GM18519 (cell line): ENCODE results near the gene FAM193B.
"Not testable (repeated sequence)": the region's sequence is repeated elsewhere in the genome, so short reads cannot be mapped to it uniquely, and the experiment has no call there.

Experiments
- ATAC-seq: cut with Tn5 transposase; IDR thresholded peaks from one replicate; pipeline ENCODE4 v1.9.1; 2021; ENCODE audit warnings: mild to moderate bottlenecking, moderate library complexity; ENCODE audit not compliant: unreplicated experiment, low FRiP score

Gene FAM193B

DNA sequence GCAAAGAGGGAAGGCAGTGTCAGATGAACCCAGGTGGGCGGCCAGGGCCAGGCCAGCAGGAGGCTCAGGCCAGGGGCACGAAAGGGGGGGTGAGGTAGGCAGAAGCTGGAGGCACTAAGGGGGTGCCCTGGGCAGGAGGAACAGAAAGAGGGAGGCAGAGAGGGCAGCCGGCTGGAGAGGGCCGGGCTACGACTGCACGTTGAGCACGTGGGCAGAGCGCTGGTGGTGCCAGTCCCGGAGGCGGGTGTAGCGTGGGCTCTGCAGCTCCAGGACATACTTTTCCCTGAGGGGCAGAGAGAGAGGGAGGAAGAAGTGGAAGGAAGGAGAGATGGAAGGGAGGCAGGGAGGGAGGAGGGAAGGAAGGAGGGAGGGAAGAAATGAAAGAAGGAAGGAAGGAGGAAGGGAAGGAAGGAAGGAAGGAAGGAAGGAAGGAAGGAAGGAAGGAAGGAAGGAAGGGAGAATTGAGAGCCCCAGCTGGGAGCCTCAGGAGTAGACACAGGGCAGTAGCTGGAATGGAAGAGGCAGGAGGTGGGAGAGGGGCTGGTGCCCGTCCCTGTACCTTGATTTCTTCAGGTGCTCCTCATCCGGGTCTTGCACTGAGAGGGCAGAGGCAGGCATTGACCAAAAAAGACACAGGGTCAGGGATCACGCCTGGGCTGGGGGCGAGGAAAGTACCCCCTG is 63.9 kb downstream of the FAM193B start:
- ATAC-seq: no peak

GRCh38 chr5:177489119-177489716 is 65.1 kb downstream of the FAM193B start:
- no peak for ATAC-seq

DNA sequence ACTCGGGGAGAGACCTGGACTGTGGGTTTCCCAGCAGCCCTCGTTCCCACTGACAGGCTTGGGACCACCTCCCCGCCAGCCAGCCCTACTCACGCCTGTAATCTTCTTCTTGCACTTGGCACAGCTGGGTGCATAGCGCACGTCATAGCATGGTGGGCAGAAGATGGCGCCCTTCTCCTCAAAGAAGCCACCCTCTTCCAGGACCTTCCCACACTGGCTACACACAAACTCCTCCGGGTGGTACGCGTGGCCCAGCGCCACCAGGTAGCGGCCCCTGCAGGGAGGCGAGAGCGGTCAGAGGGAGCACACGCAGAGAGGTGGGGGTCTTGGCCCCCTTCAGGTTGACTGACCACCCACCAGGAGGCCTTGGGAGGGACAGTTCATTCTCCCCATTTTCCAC is 66.4 kb downstream of the FAM193B start:
- ATAC-seq: no peak

DNA sequence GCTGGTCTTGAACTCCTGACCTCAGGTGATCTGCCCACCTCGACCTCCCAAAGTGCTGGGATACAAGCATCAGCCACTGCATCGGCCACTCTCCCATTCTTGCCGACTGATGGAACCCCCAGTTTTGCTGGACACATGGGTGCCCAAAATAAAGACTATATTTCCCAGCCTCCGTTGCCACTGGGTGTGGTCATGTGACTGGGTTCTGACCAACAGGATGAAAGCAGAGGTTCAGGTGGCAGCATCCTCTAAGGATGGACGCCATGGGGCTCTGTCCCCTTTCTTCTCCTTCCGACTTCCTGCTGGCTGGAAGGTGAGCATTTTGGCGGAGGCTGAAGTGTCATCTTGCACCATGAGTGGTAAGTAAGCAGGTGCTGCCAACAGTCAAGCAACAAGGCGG is 67.2 kb downstream of the FAM193B start:
- ATAC-seq: no peak

DNA sequence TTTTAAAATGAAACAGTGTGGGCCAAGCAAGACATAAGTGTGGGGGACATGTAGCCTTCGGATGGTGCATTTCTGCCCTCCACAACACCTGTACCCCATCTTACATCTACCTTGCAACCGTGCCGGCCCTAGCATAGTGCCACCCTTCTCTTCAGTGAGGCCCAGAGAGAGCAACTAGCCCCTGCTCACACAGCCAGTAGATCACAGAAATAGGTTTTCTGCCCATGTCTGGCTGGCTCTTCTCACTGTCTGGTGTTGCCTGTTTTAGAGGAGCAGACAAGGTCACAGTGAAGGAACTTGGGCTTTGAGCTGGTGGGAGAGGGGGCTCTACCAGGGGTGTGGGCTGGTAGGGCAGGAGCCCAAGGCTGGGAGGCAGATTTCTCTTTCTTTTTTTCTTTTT is 68.1 kb downstream of the FAM193B start:
- ATAC-seq: no peak

DNA sequence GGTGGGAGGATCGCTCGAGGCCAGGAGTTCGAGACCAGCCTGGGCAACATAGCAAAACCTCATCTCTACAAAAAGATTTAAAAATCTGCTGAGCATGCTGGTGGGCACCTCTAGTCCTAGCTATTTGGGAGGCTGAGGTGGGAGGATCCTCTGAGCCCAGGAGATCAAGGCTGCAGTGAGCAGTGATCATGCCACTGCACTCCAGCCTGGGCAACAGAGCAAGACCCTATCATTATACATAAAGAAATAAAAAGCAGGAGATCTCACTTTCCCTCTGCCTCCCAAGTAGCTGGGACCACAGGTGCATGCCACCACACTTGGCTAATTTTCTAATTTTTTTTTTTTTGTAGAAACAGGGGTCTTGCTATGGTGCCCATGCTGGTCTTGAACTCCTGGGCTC is 68.6 kb downstream of the FAM193B start:
- ATAC-seq: not testable (repeated sequence)

DNA sequence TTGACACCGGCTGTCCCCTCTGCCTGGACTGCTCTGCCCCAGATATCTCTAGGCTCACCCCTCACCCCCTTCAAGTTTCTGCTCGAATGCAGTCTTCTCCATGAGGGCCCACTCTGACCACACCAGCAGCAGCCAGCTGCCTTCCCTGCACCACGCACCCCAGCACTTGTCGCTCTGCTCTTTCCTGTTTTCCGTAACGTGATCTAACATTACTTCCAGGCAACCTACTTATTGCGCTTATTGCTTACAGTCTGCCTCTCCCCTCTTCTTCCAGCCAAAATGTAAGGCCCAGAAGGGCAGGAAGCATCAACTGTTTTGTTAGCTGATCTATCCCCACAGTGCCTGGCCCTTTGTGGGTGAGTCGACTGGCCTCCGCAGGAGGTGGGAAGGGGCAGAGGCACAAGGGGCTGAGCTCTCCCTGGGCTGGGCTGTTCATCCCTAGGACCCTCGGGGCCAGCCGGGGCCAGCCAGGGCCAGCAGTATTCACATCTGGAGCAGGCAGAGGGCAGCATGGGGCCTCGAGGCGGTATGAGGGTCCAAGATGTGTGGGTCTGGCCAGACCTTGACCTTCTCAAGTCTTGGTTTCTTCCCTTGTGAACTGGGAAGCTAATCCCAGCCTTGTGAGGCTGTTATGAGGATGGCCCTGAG is 69.3 kb downstream of the FAM193B start:
- ATAC-seq: no peak

GRCh38 chr5:177483994-177484901 is 70.1 kb downstream of the FAM193B start:
- no peak for ATAC-seq

DNA sequence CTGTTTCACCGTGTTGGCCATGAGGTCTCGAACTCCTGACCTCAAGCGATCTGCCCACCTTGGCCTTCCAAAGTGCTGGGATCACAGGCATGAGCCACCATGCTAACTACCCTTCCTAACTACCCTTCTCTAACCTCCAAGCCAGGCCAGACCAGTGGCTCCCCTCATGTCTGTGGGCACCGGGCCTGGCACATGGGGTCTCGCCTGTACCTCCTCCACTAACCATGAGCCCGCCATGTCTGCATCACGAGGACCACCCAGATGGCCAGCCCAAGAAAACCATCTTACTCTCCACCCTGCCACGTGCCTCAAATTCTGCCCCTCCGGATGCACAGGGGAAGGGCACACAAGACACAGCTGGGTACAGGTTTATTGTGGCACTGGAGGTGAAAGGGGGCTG is 71.3 kb downstream of the FAM193B start:
- ATAC-seq: no peak

DNA sequence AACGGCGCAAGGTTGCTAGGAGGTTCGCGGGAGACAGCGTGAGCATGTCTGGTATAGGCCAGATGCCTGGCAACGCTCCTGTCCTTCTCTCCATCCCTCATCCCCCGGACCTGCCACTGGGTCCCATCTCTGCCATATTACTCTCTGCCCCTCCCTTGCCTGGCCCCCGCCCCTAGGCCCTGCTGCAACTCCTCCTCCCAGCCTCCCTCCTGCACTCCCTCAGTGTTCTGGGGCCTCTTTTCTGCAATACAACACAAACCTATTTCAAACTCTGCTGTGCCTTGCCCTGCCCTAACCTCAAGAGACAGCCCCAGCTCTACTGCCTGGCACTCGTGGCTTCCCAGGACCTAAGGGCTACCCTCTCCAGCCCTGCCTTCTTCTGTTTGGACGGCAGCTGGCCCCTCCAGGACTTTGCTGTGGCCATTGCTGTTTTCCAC is 72.0 kb downstream of the FAM193B start:
- no peak for ATAC-seq

GRCh38 chr5:177479774-177480173 is 74.6 kb downstream of the FAM193B start:
- ATAC-seq: no peak

- ATAC-seq: no peak
Observed at GRCh38 chr5:177478711-177479646, 75.4 kb downstream of the FAM193B start.

DNA sequence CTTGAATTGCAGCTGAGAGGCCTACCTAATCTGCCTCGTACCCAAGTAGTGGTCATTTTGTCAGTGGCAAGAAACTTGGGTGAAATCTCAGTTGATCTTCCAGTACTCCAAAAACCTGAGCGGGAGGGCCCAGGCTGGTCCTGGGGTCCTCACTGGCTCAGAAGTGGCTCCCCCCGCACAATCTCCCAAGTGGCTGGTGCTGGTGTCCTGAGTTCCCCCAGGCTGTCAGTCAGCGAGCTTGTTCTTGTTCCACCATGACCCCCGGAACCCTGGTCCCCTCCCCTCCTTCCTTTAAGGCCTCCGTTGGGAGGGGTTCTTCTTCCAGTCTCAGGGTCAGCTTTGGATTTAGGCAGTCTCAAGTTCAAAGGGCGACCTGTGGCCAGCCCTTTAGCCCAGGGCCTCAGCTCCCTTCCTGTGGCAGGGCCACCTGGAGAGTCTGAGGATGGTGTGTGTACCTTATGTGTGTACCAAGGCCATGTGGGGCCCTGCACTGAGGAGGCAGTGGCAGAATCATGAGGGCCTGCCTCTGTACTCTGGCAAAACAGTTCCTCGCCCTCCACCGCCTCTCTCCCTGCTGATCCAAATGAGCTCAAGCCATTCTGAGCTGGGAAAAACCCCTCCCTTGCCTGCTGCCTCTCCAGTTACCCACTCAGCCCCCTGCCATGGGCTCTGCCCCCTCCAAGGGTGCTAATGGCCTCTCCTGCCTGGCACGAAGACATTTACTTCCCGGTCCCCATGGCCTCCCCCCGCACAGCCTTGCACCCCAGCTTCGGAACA is 76.5 kb downstream of the FAM193B start:
- ATAC-seq: no peak

DNA sequence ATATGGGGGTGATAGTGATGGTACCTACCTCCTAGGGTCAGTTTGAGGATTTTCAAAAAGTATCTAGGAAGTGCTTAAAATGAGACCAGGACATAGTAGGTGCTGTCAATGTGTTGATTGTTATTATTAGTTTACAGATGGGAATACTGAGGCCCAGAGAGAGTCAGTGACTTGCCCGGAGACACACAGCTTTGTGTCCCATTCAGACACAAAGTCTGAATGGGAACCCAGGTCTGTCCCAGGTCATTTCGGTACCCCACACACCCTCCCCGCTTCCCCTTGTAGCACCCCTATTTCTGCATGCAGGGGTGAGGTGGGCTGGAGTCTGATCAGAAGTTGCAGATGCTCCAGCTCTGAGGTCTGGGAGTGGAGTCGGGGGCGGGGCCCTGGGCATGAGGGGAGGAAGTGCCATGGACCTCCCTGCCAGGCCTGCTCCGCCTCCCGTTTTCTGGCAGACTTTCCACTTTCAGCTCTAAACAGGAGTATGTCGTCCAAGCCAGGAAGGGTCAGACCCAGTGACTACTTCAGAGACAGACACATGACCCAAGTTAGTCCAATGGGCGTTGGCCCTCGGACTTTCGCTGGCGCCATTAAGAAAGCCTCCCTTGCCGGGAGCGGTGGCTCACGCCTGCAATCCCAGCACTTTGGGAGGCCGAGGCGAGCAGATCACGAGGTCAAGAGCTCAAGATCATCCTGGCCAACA is 77.7 kb downstream of the FAM193B start:
- ATAC-seq: no peak

- ATAC-seq: no peak
Observed at GRCh38 chr5:177475563-177476427, 78.6 kb downstream of the FAM193B start.

DNA sequence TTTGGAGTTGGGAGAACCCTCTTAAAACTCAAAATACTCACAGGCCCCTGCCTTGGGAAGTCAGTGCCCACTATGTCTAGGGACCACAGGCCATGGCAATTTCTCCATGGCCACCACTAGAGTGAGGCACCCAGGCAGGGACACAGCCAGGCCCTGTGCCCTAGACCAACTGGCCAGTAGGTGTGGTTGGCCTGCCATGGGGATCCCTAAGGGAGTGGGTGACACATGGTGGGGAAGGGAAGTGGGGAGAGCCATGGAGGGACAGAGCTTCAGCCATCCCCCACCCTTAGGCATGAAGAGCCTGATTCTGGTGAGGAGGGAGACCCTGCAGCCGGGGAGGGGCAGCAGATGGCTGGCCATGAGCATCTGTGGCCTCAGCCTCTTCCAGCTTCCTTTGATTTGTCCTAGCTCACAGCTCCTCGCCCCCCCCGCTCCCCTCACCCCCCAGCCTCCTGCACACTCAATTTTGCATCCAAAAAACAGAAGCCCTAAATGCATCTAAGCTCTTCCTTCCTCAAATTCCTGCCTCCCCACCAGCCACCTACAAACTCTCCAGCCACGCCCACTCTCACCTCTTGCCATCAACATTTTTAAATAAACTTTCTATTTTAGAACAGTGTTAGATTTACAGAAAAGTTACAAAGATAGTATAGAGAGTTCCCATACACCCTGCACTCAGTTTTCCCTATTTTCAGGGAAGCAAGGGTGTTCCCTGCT is 79.4 kb downstream of the FAM193B start:
- no peak for ATAC-seq

DNA sequence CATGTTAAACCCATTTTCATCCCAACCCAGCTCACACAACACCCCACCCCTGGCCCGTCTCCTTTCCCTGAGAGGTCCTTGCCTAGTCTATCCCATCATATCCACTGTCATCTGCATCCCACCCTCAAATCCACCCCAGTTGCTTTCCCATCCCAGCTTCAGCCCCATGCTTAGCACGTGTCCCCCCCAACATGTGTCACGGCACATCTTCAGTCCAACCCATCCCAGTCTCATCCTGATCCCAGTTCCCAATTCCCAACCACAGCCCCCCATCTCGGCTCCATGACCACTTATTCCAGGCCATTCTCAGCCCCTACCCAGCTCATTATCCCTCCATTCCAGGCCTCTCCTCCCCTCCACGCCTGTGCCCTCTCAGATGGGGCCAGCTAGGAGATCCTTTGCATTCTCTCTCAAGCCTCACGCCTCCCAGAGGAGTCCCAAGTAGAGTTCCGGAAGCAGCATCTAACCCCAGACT is 80.3 kb downstream of the FAM193B start:
- no peak for ATAC-seq
